ENCODE measurements around the gene SCUBE3.

Gene SCUBE3

DNA sequence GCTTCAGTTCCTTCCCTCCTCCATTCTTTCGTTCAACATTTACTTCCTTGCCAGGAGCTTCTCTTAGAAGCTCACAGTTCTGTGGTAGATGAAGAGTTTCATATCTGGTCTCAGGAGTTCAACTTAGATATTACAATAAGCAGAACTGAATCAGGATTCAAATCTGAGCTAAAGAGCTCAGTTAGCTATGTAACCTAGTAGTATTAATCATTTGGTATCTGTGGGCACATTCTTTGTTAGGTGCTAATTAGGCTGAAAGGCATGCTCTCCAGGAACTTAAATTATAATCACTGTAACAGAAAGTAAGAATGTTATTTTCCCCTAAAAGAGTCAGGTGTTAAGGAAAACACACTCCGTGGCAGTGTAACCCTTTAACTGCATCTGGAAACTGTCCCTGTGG is 54.1 kb downstream of the SCUBE3 start:
- no peak for TF ChIP-seq CTCF (IDR thresholded peaks at IDR 0.05; ENCODE audit: control extremely low read depth, extremely low read depth, low read depth, missing control alignments)
- no peak for DNase-seq (ENCODE audit: extremely low spot score)
- ChIA-PET CTCF (interaction anchor here (1.1 to 2.3 kb wide), 5 partner anchors 10 to 63 kb away, joined by 3 to 5 read pairs (median 4); no protein-coding TSS in a partner anchor), POLR2A (no interaction called here)

DNA sequence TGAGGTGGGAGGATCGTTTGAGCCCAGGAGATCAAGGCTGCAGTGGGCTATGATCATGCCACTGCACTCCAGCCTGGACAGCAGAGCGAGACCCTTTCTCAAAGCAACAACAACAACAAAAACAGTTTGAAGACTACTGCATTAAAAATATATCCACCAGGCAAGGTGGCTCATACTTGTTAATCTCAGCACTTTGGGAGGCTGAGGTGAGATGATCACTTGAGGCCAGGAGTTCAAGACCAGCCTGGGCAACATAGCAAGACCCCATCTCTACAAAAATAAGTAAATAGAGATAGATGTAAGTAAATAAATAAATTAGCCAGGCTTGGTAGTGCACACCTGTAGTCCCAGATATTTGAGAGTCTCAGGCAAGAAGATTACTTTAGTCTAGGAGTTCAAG is 58.2 kb downstream of the SCUBE3 start:
- TF ChIP-seq CTCF (IDR thresholded peaks at IDR 0.05; ENCODE audit: control extremely low read depth, extremely low read depth, low read depth, missing control alignments): no peak
- ChIA-PET POLR2A (no interaction called here), CTCF (no interaction called here)
- no peak for DNase-seq (ENCODE audit: extremely low spot score)

- ChIA-PET POLR2A (no interaction called here), CTCF (interaction anchor here (1.1 kb wide), 1 partner anchor 24 kb away, joined by 3 read pairs; the partner anchor contains the start of gene DEF6)
- DNase-seq (ENCODE audit: extremely low spot score): no peak
- no peak for TF ChIP-seq CTCF (IDR thresholded peaks at IDR 0.05; ENCODE audit: control extremely low read depth, extremely low read depth, low read depth, missing control alignments)
Observed at GRCh38 chr6:35273822-35274559, 60.2 kb downstream of the SCUBE3 start.

- no peak for DNase-seq (ENCODE audit: extremely low spot score)
- CTCF ChIA-PET: interaction anchor here (1.2 to 1.5 kb wide), 2 partner anchors 17 to 22 kb away, joined by 4 read pairs; partner anchors contain the start of gene DEF6
- POLR2A ChIA-PET: no interaction called here
- TF ChIP-seq CTCF (IDR thresholded peaks at IDR 0.05; ENCODE audit: control extremely low read depth, extremely low read depth, low read depth, missing control alignments): no peak
Observed at GRCh38 chr6:35275744-35276260, 62.0 kb downstream of the SCUBE3 start.

- no peak for TF ChIP-seq CTCF (IDR thresholded peaks at IDR 0.05; ENCODE audit: control extremely low read depth, extremely low read depth, low read depth, missing control alignments)
- DNase-seq (ENCODE audit: extremely low spot score): no peak
- ChIA-PET POLR2A (no interaction called here), CTCF (interaction anchor here (0.8 to 2.5 kb wide), 3 partner anchors 14 to 50 kb away, joined by 4 to 10 read pairs (median 4); no protein-coding TSS in a partner anchor)
Observed at GRCh38 chr6:35278708-35279107, 65.0 kb downstream of the SCUBE3 start.

DNA sequence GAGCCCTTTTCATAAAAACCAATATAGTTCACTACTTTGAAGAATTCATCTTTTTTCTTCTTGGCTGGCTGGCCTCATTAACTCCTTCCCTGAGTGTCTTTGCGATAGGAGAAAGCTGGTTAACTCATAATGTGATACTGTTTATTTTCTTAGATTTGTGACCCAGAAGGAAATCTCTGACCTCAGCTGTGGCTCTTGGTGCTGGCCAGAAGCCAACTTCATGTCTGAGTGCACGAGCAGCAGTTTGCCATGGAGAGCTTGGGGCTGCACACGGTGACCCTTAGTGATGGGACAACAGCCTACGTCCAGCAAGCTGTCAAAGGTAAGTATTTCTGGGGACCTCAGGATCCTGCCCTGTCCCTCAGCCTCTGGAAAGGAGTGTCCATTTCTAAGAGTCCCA is 67.1 kb downstream of the SCUBE3 start:
- POLR2A ChIA-PET: no interaction called here
- CTCF ChIA-PET: interaction anchor here (1.3 to 2.5 kb wide), 3 partner anchors 13 to 169 kb away, joined by 4 to 10 read pairs (median 4); no protein-coding TSS in a partner anchor
- TF ChIP-seq CTCF (IDR thresholded peaks at IDR 0.05; ENCODE audit: control extremely low read depth, extremely low read depth, low read depth, missing control alignments): no peak
- DNase-seq (ENCODE audit: extremely low spot score): no peak

Data from GM10248 (cell line).